Measurements from ENCODE around the gene MIDN.
A peak's percentile ranks its signal among the peaks of the same experiment; 100 is the strongest.

The MIDN gene

GRCh38 chr19:1263188-1263587 is 14.8 kb downstream of the MIDN start:
- Histone ChIP-seq H3K9ac (peak overlapping the region; percentile 77), H3K27ac (peak overlapping the region; percentile 82), H4K20me1 (peaks cover 55% of the 10 kb centered on the region), H3K36me3 (0 out of 2 replicates have a peak, but pooled peaks cover 1% of the 10 kb centered on the region), H3K27me3 (no peaks in the 10 kb centered on the region), H3K4me2 (peak overlapping the region; percentile 100), H3K4me1 (peaks cover 96% of the 10 kb centered on the region), H3K9me3 (no peaks in the 10 kb centered on the region), H3K4me3 (peak overlapping the region; percentile 76)
- no peak for TF ChIP-seq Cebpa-rat (IDR thresholded peaks at IDR 0.05)

GRCh38 chr19:1264801-1265614 is 16.6 kb downstream of the MIDN start:
- Histone ChIP-seq H4K20me1 (peaks cover 43% of the 10 kb centered on the region), H3K4me3 (peak overlapping the region; percentile 9; the same call in 1 of the 2 replicates), H3K9ac (0 out of 2 replicates have a peak overlapping the region, but pooled peaks have one; percentile 15), H3K27ac (no peak overlapping the region), H3K9me3 (no peaks in the 10 kb centered on the region), H3K36me3 (no peaks in the 10 kb centered on the region), H3K4me1 (peaks cover 87% of the 10 kb centered on the region), H3K27me3 (no peaks in the 10 kb centered on the region), H3K4me2 (peak overlapping the region; percentile 100)
- no peak for TF ChIP-seq Cebpa-rat (IDR thresholded peaks at IDR 0.05)

DNA sequence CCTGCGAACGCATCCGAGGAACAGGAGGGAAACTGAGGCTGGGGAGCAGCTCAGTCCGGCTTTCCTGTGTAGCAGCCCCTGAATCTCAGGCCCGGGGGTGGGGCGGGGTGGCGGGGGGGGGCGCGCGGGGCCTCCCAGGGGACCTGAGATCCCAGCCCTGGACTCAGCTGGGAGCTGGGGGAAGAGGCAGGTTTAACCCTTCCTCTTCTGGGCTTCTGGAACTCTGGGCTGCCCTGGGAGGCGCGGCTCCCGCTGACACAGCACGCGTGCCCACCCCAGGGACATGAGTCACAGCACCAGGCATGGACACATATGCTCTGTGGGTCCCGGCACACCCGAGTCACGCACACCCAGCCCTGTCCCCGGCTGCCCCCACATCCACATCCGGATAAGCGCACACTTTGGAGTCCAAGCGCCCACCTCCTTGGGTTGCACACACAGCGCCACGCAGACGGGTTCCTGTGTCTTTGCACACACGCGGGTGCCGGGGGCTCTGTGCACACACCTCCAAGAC is 17.3 kb downstream of the MIDN start:
- TF ChIP-seq Cebpa-rat (IDR thresholded peaks at IDR 0.05), result no peak
- Histone ChIP-seq H3K4me2 (peak overlapping the region; percentile 100), H3K27ac (no peak overlapping the region; the same call in 1 of the 2 replicates), H3K36me3 (peaks cover 4% of the 10 kb centered on the region), H3K4me1 (peaks cover 87% of the 10 kb centered on the region), H3K9me3 (no peaks in the 10 kb centered on the region), H3K27me3 (no peaks in the 10 kb centered on the region), H3K9ac (no peak overlapping the region), H4K20me1 (peaks cover 44% of the 10 kb centered on the region), H3K4me3 (peak overlapping the region; percentile 72)

DNA sequence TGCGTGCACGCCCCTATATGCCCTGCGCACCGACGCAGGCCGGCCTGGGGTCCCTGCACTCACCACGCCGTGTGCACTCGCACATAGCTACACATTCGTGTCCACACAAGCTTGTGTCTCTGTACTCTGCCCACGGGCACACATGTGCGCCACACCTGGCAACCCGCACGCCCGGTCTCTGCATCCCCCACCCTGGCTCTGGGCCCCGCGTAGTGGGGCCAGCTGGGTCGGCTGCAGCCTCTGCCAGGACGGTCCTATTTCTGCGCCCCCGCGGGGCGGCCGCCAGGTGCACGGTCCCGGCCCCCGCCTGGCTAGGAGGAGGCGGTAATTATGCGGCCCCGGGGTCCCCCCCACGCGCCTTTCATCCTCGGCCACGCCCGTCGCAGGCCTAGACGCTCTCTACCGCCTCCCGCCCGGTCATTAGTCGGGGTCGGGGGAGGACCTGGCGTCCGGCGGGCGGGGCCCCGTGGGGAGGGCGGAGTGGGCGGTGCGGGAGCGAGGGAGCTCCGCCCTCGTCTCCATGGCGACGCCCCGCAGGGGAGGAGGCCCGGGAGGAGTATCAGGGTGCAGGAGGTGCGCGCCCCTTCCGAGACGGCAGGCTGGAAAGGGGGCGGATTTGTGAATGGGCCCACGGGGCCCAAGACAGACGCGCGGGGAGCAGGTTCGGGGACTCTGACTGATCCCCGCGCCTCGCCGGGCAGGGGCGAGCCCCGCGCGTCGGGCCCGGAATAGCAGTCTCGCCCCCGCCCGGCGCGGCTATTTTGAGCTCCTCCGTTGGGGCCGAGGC is 17.9 kb downstream of the MIDN start:
- peak overlapping the region; percentile 100 for H3K4me2 ChIP-seq
- peak overlapping the region; percentile 72 for H3K4me3 ChIP-seq
- H3K9ac ChIP-seq, result peak overlapping the region; percentile 77
- H3K9me3 ChIP-seq, result no peaks in the 10 kb centered on the region
- peaks cover 51% of the 10 kb centered on the region for H4K20me1 ChIP-seq
- no peaks in the 10 kb centered on the region for H3K27me3 ChIP-seq
- peak overlapping the region; percentile 71 for H3K27ac ChIP-seq
- TF ChIP-seq Cebpa-rat (IDR thresholded peaks at IDR 0.05), result no peak
- H3K4me1 ChIP-seq, result peaks cover 91% of the 10 kb centered on the region
- peaks cover 11% of the 10 kb centered on the region for H3K36me3 ChIP-seq

DNA sequence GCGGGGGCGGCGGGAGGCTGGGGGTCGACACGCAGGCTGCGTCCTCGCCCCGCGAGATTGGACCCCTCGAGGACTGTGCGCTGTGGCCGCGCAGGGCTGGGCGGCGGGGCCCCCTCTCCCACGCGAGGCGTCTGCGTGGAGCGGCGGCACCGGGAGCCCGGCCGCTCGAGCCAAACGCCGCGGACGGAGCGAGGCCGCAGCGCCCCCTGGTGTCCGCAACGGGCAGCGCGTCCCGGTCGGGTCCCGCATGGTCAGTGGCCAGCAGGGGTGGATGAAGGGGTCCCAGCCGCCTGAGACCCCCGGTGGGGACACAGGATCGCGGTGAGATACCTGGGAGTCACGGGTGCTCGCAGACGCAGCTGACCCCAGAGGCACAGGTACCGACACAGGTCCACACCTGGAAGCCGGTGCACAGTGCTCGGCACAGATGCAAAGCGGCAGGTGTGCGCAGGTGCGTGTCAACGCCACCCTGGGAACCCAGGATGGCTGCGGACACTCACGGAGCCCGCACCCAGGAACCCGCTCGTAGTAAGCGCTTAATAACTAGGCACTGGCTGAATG is 18.6 kb downstream of the MIDN start:
- H3K27me3 ChIP-seq, result no peaks in the 10 kb centered on the region
- H4K20me1 ChIP-seq, result peaks cover 58% of the 10 kb centered on the region
- peak overlapping the region; percentile 71 for H3K27ac ChIP-seq
- no peaks in the 10 kb centered on the region for H3K9me3 ChIP-seq
- H3K4me1 ChIP-seq, result peaks cover 91% of the 10 kb centered on the region
- H3K36me3 ChIP-seq, result peaks cover 17% of the 10 kb centered on the region
- peak overlapping the region; percentile 77 for H3K9ac ChIP-seq
- peak overlapping the region; percentile 72 for H3K4me3 ChIP-seq
- H3K4me2 ChIP-seq, result peak overlapping the region; percentile 100
- no peak for TF ChIP-seq Cebpa-rat (IDR thresholded peaks at IDR 0.05)

GRCh38 chr19:1267477-1268225 is 19.3 kb downstream of the MIDN start:
- peaks cover 91% of the 10 kb centered on the region for H3K4me1 ChIP-seq

DNA sequence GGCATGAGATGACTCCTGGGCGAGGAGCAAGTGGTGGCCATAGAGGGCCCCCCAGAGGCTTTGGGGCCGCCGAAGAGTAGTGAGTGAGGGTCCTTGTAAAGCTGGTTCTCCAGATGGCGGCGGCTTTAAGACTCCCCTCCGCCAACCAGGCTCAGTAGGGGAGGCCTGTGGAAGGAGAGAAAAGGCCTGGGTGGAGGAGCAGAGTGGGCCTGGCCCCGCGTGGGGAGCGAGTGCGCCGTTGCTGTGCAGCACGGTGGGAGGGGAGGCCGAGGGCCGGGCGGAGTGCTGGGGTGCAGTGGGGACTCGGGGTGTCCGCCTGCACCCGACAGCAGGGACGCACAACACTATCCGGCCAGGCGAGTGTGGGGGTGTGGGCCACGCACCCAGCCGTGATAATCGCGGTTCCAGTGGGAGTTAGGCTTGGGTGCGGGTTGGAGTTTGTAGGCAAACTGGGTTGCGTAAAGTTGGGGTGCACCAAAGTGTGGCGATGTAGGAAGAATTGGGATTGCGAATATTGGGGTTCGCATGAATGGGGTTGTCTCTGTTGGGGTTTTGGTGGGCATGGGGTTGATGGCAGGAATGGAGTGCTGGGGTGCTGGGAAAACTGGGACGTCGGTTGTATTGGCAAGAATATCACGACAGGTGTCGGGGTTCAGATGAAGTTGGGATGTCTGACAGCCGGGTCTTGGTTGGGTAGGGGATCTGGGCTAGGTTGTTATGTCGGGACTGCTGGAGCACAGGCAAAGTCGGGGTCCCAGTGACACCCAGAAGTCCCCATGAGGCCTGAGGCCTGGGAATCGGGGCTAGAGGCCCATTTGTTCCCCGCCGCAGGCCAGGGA is 20.1 kb downstream of the MIDN start:
- H3K4me3 ChIP-seq, result peak overlapping the region; percentile 81; the same call in 1 of the 2 replicates
- peak overlapping the region; percentile 37; the same call in 1 of the 2 replicates for H3K27ac ChIP-seq
- 0 out of 2 replicates have a peak overlapping the region, but pooled peaks have one; percentile 77 for H3K9ac ChIP-seq

More at GRCh38 chr19:1267477-1268225, 19.3 kb downstream of the MIDN start:
- Histone ChIP-seq H3K27me3 (no peaks in the 10 kb centered on the region), H3K4me2 (peak overlapping the region; percentile 100), H3K4me3 (peak overlapping the region; percentile 72), H3K9me3 (no peaks in the 10 kb centered on the region), H4K20me1 (peaks cover 64% of the 10 kb centered on the region), H3K9ac (0 out of 2 replicates have a peak overlapping the region, but pooled peaks have one; percentile 77), H3K27ac (peak overlapping the region; percentile 37; the same call in 1 of the 2 replicates), H3K36me3 (peaks cover 24% of the 10 kb centered on the region)
- peak; percentile 60; the same call in 1 of the 2 replicates for TF ChIP-seq Cebpa-rat (IDR thresholded peaks at IDR 0.05)

GRCh38 chr19:1269065-1269477 is 20.7 kb downstream of the MIDN start, which contains the start of gene CIRBP:
Gene CIRBP, plus strand, starts transcription at chr19:1269332. Its CDS starts 1,602 bp downstream, at chr19:1270934.
- Histone ChIP-seq H3K4me3 (peak within 1 kb of the TSS; percentile 81), H3K27me3 (no peaks in the 10 kb centered on the region), H3K36me3 (peaks cover 38% of the 10 kb centered on the region), H3K9me3 (no peaks in the 10 kb centered on the region), H3K4me2 (peak within 1 kb of the TSS; percentile 100), H3K27ac (peak within 1 kb of the TSS; percentile 99), H3K9ac (peak within 1 kb of the TSS; percentile 98), H4K20me1 (peaks cover 67% of the 10 kb centered on the region), H3K4me1 (peaks cover 90% of the 10 kb centered on the region)
- TF ChIP-seq Cebpa-rat (IDR thresholded peaks at IDR 0.05), result no peak

More for the DNA sequence above, 20.1 kb downstream of the MIDN start:
- Histone ChIP-seq H3K4me1 (peaks cover 91% of the 10 kb centered on the region), H3K36me3 (peaks cover 32% of the 10 kb centered on the region), H3K27me3 (no peaks in the 10 kb centered on the region), H3K4me2 (peak overlapping the region; percentile 100), H3K9me3 (no peaks in the 10 kb centered on the region), H4K20me1 (peaks cover 67% of the 10 kb centered on the region)
- TF ChIP-seq Cebpa-rat (IDR thresholded peaks at IDR 0.05), result no peak
